GM12878 (cell line): Measurements from ENCODE around the gene GADL1. TPM values are rescaled to one million over a fixed set of nuclear protein-coding genes. Genes with fewer than 3 reads are reported as not detected.

Experiments
- ATAC-seq: fragments of 200-7000 bp; cut with Tn5 transposase; 3 replicates; pipeline ENCODE4 v1.9.1; 2020; ENCODE audit warnings: mild to moderate bottlenecking, moderate library complexity
- BruUV-seq: library from RNA; stranded (reverse); fragments of 400-500 nt; replicated peaks from 2 replicates; lab custom pipeline; 2021; lab: Mats Ljungman, UMichigan
- CTCF ChIA-PET: fragments of 300-600 bp; sonication (Branson Sonifier 250); formaldehyde crosslinking; extraction: SDS; loops from one replicate; lab custom pipeline; 2021; ENCODE audit warnings: inconsistent platforms; lab: Yijun Ruan, JAX
- POLR2A ChIA-PET: fragments of 350-600 bp; formaldehyde crosslinking; extraction: SDS; loops from one replicate; lab custom pipeline; 2021; ENCODE audit warnings: inconsistent platforms; lab: Charles Lee
- RAD21 ChIA-PET: fragments of 300-600 bp; sonication (Branson Sonifier 250); formaldehyde crosslinking; loops from one replicate; lab custom pipeline; 2023; ENCODE audit warnings: antibody characterized with exemption; ENCODE audit not compliant: unreplicated experiment; lab: Charles Lee
- SMC1A ChIA-PET: fragments of 300-600 bp; sonication (Branson Sonifier 250); formaldehyde crosslinking; loops from one replicate; lab custom pipeline; 2023; ENCODE audit not compliant: unreplicated experiment, uncharacterized antibody; lab: Charles Lee
- DNase-seq: peaks from one replicate; pipeline ENCODE4 v3.0.0-alpha.2; 2011; ENCODE audit warnings: low read depth, low spot score
- FAIRE-seq: peaks from 3 replicates; lab custom pipeline; 2011; peaks lifted over from hg19 to GRCh38; lab: Jason Lieb, UNC
- H2AFZ ChIP-seq: 2 replicates; pipeline ENCODE4 v1.6.0; 2011; ENCODE audit warnings: low read depth, low read length, control low read depth; ENCODE audit not compliant: control insufficient read depth
- H3K27ac ChIP-seq: 2 replicates; pipeline ENCODE4 v1.5.1; 2011; ENCODE audit warnings: control low read depth; ENCODE audit not compliant: control insufficient read depth, insufficient read depth
- H3K27me3 ChIP-seq, 2 experiments: replicated peaks in 1 of 2; 2 replicates each; pipeline versions ENCODE4 v1.6.0 to v1.6.1; 2011; ENCODE audit warnings: low read length in 1 of 2; ENCODE audit not compliant: control insufficient read depth in 2 of 2, insufficient read depth in 2 of 2
- H3K36me3 ChIP-seq, 2 experiments: 2 replicates each; pipeline ENCODE4 v1.5.1; 2011; ENCODE audit warnings: low read length in 1 of 2; ENCODE audit not compliant: control insufficient read depth in 2 of 2, insufficient read depth in 2 of 2
- H3K4me1 ChIP-seq: 2 replicates; pipeline ENCODE4 v1.6.1; 2011; ENCODE audit warnings: mild to moderate bottlenecking, low read length, moderate library complexity, mixed read lengths; ENCODE audit not compliant: control insufficient read depth, insufficient read depth
- H3K4me2 ChIP-seq: 2 replicates; pipeline ENCODE4 v1.6.0; 2011; ENCODE audit warnings: control low read depth; ENCODE audit not compliant: control insufficient read depth, insufficient read depth
- H3K4me3 ChIP-seq: fragments of 200-600 bp; sonication (generic); 2 replicates; pipeline ENCODE4 v1.5.1; 2016
- H3K79me2 ChIP-seq: 2 replicates; pipeline ENCODE4 v1.6.0; 2011; ENCODE audit warnings: low read length; ENCODE audit not compliant: control insufficient read depth, insufficient read depth
- H3K9ac ChIP-seq: 2 replicates; pipeline ENCODE4 v1.8.0; 2011; ENCODE audit warnings: low read length, control low read depth, mixed read lengths; ENCODE audit not compliant: control insufficient read depth, insufficient read depth
- H3K9me3 ChIP-seq: replicated peaks from 3 replicates; pipeline ENCODE4 v1.5.1; 2011; ENCODE audit warnings: mild to moderate bottlenecking, low read length; ENCODE audit not compliant: control insufficient read depth, insufficient read depth
- H4K20me1 ChIP-seq: 2 replicates; pipeline ENCODE4 v1.6.0; 2011; ENCODE audit not compliant: control insufficient read depth, insufficient read depth
- CBX5 ChIP-seq: sonication (generic); IDR thresholded peaks from 2 replicates; pipeline ENCODE4 v1.6.1; 2016; ENCODE audit warnings: low read depth, moderate library complexity, mild to moderate bottlenecking, inconsistent platforms
- ETV6 ChIP-seq, 2 experiments: fragments of 450-650 bp in 1 of 2; IDR thresholded peaks in 1 of 2; conservative IDR thresholded peaks in 1 of 2; 2 replicates each; pipeline ENCODE4 v1.6.1; 2014; ENCODE audit warnings: antibody characterized with exemption in 1 of 2, borderline replicate concordance in 1 of 2, low read depth in 1 of 2, mild to moderate bottlenecking in 1 of 2, moderate library complexity in 1 of 2
- GABPA ChIP-seq: IDR thresholded peaks from 2 replicates; pipeline ENCODE4 v1.6.1; 2014; ENCODE audit warnings: antibody characterized with exemption, low read depth, mild to moderate bottlenecking, inconsistent platforms
- HDGF ChIP-seq: fragments of 450-650 bp; IDR thresholded peaks from 2 replicates; pipeline ENCODE4 v1.6.1; 2016; ENCODE audit warnings: antibody characterized with exemption
- PAX5 ChIP-seq: IDR thresholded peaks from 2 replicates; pipeline ENCODE4 v1.6.1; 2011; ENCODE audit warnings: low read depth, low read length, borderline replicate concordance
- SKIL ChIP-seq: fragments of 450-650 bp; IDR thresholded peaks from 2 replicates; pipeline ENCODE4 v1.6.1; 2017; ENCODE audit warnings: mild to moderate bottlenecking, low read depth, inconsistent platforms; ENCODE audit not compliant: poor library complexity, severe bottlenecking
- TARDBP ChIP-seq: IDR thresholded peaks from 2 replicates; pipeline ENCODE4 v1.6.1; 2016; ENCODE audit warnings: borderline replicate concordance
- ZNF687 ChIP-seq: fragments of 450-650 bp; IDR thresholded peaks from 2 replicates; pipeline ENCODE4 v1.6.1; 2017; ENCODE audit warnings: mild to moderate bottlenecking, moderate library complexity
- WGBS: methylation state at CpG from one replicate; pipeline ENCODE4 v1.1.6; 2016; ENCODE audit warnings: low lambda C conversion rate; ENCODE audit not compliant: insufficient replicate concordance, insufficient coverage; ENCODE audit errors: missing lambda C conversion rate; 5-methylcytosine and 5-hydroxymethylcytosine counted together
- in situ Hi-C: fragments of 300-500 bp; cut with MboI; formaldehyde crosslinking; loops from 9 replicates; pipeline ENCODE4 v1.14.3; 2018; ENCODE audit warnings: mixed read lengths
- intact Hi-C: fragments of 100-400 bp; cut with micrococcal nuclease; formaldehyde crosslinking; loops from one replicate; pipeline ENCODE4 v1.14.2; 2022; ENCODE audit not compliant: unreplicated experiment
- polyA plus RNA-seq, 11 experiments: library from polyadenylated mRNA; depleted of rRNA in 4 of 11; unstranded in 6 of 11; stranded (reverse) in 5 of 11; fragments of >200 nt; fragmentation: Nextera tagmentation in 4 of 11; fragmentation: Illumina TruSeq in 1 of 11; extraction: Ambion mirVana in 4 of 11; extraction: Trizol in 1 of 11; gene quantifications; 1 replicate in 1 of 11; 2 replicates in 10 of 11; pipeline versions ENCODE4 v1.2.1 to v1.2.3, GENCODE V29; 2011 to 2016; ENCODE audit warnings: inconsistent platforms in 2 of 11, missing spikeins in 2 of 11, low read depth in 1 of 11
- total RNA-seq, 4 experiments: library from RNA; depleted of rRNA in 3 of 4; stranded (reverse); fragments of >200 nt in 3 of 4; fragmentation: Illumina TruSeq in 1 of 4; extraction: Trizol in 1 of 4; gene quantifications; 2 replicates each; pipeline versions ENCODE4 v1.2.1 to v1.2.3, GENCODE V29; 2013 to 2021
- TF ChIP-seq, protein P1 (sequence below): IDR thresholded peaks from 2 replicates; pipeline ENCODE4 v1.6.1; 2011; ENCODE audit warnings: low read depth, mild to moderate bottlenecking, low read length, moderate library complexity, borderline replicate concordance; ENCODE audit errors: extremely low read depth
- TF ChIP-seq, protein P2 (sequence below): IDR thresholded peaks from 2 replicates; pipeline ENCODE4 v1.6.1; 2012; ENCODE audit warnings: low read depth, low read length, improper control_type of control experiment
- TF ChIP-seq, protein P3 (sequence below): fragments of 450-650 bp; IDR thresholded peaks from 2 replicates; pipeline ENCODE4 v1.6.1; 2017; ENCODE audit warnings: low read depth, mild to moderate bottlenecking, moderate library complexity

Gene GADL1
- total and polyA plus RNA-seq, 10 of the 15 experiments (the other 5 are each of a cell fraction or from before 2014, with no cell fraction given) = 0.04 TPM; not detected in 9

DNA sequence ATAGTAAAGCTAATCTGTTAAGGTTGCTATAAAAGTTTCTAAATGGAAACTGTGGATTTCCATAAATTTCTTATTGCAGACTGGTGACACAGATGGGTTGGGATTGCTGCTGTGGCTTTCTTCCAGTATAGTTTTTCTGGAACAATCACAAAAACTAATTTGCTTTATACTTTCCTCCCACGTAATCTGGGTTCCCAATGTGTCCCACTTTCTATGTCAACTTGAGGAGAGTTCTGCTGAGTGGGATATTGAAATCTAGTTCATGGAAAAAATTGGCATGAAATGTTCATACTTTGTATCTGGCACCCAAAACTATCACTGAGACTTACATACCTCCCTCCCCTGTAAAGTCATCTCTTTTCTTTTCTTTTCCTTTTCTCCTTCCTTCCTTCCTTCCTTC, 161.3 kb downstream of the GADL1 start:
- RAD21 ChIA-PET = no interaction called here
- FAIRE-seq (no peak), ATAC-seq (no peak)
- Histone ChIP-seq H4K20me1 (no peaks in the 10 kb centered on the region), H3K27me3 (no peaks in the 10 kb centered on the region; a peak in 1 of 4 replicates), H3K36me3 (no peaks in the 10 kb centered on the region), H3K4me2 (no peak overlapping the region), H3K27ac (no peak overlapping the region), H3K9ac (no peak overlapping the region)
- in situ Hi-C loops = no loop called here
- TF ChIP-seq PAX5 (no peak), TARDBP (no peak), ZNF687 (no peak), CBX5 (no peak), SKIL (no peak), ETV6 (conservative IDR thresholded peaks at IDR 0.05 in 1 of 2, IDR thresholded peaks at IDR 0.05 in 1 of 2; ENCODE audit: borderline replicate concordance in 1 of 2, low read depth in 1 of 2) (no peak), HDGF (no peak), GABPA (no peak)
- TF ChIP-seq, protein P1, sequence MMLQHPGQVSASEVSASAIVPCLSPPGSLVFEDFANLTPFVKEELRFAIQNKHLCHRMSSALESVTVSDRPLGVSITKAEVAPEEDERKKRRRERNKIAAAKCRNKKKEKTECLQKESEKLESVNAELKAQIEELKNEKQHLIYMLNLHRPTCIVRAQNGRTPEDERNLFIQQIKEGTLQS = no peak
- TF ChIP-seq, protein P2, sequence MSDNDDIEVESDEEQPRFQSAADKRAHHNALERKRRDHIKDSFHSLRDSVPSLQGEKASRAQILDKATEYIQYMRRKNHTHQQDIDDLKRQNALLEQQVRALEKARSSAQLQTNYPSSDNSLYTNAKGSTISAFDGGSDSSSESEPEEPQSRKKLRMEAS = no peak
- TF ChIP-seq, protein P3, sequence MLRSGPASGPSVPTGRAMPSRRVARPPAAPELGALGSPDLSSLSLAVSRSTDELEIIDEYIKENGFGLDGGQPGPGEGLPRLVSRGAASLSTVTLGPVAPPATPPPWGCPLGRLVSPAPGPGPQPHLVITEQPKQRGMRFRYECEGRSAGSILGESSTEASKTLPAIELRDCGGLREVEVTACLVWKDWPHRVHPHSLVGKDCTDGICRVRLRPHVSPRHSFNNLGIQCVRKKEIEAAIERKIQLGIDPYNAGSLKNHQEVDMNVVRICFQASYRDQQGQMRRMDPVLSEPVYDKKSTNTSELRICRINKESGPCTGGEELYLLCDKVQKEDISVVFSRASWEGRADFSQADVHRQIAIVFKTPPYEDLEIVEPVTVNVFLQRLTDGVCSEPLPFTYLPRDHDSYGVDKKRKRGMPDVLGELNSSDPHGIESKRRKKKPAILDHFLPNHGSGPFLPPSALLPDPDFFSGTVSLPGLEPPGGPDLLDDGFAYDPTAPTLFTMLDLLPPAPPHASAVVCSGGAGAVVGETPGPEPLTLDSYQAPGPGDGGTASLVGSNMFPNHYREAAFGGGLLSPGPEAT = no peak
- TF ChIP-seq, all 136 proteins: peak for 0
- WGBS = 0% methylated on average over 1 of the region's 1 CpG
- H3K79me2 ChIP-seq = no peaks in the 10 kb centered on the region
- no TSS peak for BruUV-seq
- no peak overlapping the region for H3K4me3 ChIP-seq
- intact Hi-C loops = no loop called here
- ChIA-PET CTCF (no interaction called here), SMC1A (interaction anchor here (1.4 kb wide), 1 partner anchor 10 kb away, joined by 5 read pairs; no protein-coding TSS in a partner anchor), POLR2A (no interaction called here)
- H3K4me1 ChIP-seq = no peaks in the 10 kb centered on the region
- H2AFZ ChIP-seq = no peak overlapping the region
- no peak for DNase-seq
- no peaks in the 10 kb centered on the region for H3K9me3 ChIP-seq
